Loucy (cell line): ENCODE data around the gene PSPC1.

Source experiments
- H2AFZ ChIP-seq: fragments of 200-600 bp; sonication (generic); 2 replicates; pipeline ENCODE4 v1.6.0; 2016; ENCODE audit warnings: antibody characterized with exemption, mild to moderate bottlenecking, low read length, moderate library complexity
- H3F3A ChIP-seq: fragments of 200-600 bp; 2 replicates; pipeline ENCODE4 v1.6.0; 2016; ENCODE audit warnings: antibody characterized with exemption, low read depth, mild to moderate bottlenecking
- H3K27me3 ChIP-seq: fragments of 200-600 bp; sonication (generic); 2 replicates; pipeline ENCODE4 v1.6.1; 2014; ENCODE audit warnings: low read length, mild to moderate bottlenecking; ENCODE audit not compliant: insufficient read depth, poor library complexity, severe bottlenecking
- H3K36me3 ChIP-seq: fragments of 200-600 bp; sonication (generic); 2 replicates; pipeline ENCODE4 v1.6.1; 2016; ENCODE audit warnings: low read length; ENCODE audit not compliant: insufficient read depth
- H3K4me1 ChIP-seq: fragments of 200-600 bp; sonication (generic); 2 replicates; pipeline ENCODE4 v1.5.1; 2014; ENCODE audit warnings: low read length, mild to moderate bottlenecking; ENCODE audit not compliant: insufficient read depth, poor library complexity, severe bottlenecking
- H3K4me2 ChIP-seq: fragments of 200-600 bp; sonication (generic); 2 replicates; pipeline ENCODE4 v1.6.0; 2014; ENCODE audit warnings: antibody characterized with exemption, low read length, low read depth, mild to moderate bottlenecking; ENCODE audit not compliant: poor library complexity, severe bottlenecking
- H3K4me3 ChIP-seq: fragments of 200-600 bp; sonication (generic); 2 replicates; pipeline ENCODE4 v1.5.1; 2014; ENCODE audit warnings: low read length, mild to moderate bottlenecking, mixed read lengths; ENCODE audit not compliant: poor library complexity, severe bottlenecking
- H3K79me2 ChIP-seq: fragments of 200-600 bp; sonication (generic); 2 replicates; pipeline ENCODE4 v1.6.1; 2014; ENCODE audit warnings: low read length; ENCODE audit not compliant: insufficient read depth
- H3K9ac ChIP-seq: fragments of 200-600 bp; sonication (generic); 2 replicates; pipeline ENCODE4 v1.6.0; 2014; ENCODE audit warnings: mild to moderate bottlenecking, low read depth, low read length, moderate library complexity; ENCODE audit not compliant: poor library complexity, severe bottlenecking
- H3K9me2 ChIP-seq: fragments of 200-600 bp; sonication (generic); replicated peaks from 2 replicates; pipeline ENCODE4 v1.6.1; 2016; ENCODE audit warnings: low read depth, low read length, mixed read lengths
- H3K9me3 ChIP-seq: fragments of 200-600 bp; sonication (generic); 2 replicates; pipeline ENCODE4 v1.6.1; 2014; ENCODE audit warnings: mild to moderate bottlenecking, antibody characterized with exemption, low read length, low read depth; ENCODE audit not compliant: insufficient read depth
- H4K20me1 ChIP-seq: fragments of 200-600 bp; sonication (generic); 2 replicates; pipeline ENCODE4 v1.6.0; 2014; ENCODE audit warnings: antibody characterized with exemption, low read length, mild to moderate bottlenecking; ENCODE audit not compliant: insufficient read depth, poor library complexity, severe bottlenecking
- EZH2phosphoT487 ChIP-seq: fragments of 200-600 bp; IDR thresholded peaks from 2 replicates; pipeline ENCODE4 v1.6.1; 2018; ENCODE audit warnings: antibody characterized with exemption, mild to moderate bottlenecking, moderate library complexity, borderline replicate concordance
- TF ChIP-seq, protein P1 (sequence below): fragments of 200-600 bp; sonication (generic); conservative IDR thresholded peaks from 2 replicates; pipeline ENCODE4 v1.5.1; 2014; ENCODE audit warnings: mild to moderate bottlenecking, antibody characterized with exemption, low read length

PSPC1 gene

DNA sequence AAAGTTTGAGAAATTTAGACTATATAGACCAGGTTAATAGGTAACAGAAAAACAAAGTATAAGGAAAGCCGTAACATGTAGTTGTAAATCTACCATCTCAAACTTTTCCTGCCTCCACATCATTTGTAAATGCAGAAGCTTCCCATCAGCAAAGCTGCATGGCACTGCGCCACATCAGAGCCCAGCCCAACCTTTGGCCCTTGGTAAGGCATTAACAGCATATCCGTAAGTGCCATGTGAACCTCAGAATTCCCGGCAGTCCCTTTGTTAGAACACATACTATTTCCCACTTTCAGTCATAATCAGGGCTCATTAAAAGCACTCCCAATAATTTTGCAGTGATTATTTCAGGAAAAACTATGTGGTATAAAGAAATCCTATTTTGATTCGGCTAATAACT, 97.7 kb downstream of the PSPC1 start:
- H3K4me2 ChIP-seq, result no peak overlapping the region
- H2AFZ ChIP-seq, result no peak overlapping the region
- H3K9ac ChIP-seq, result no peak overlapping the region
- peaks cover 8% of the 10 kb centered on the region for H4K20me1 ChIP-seq
- H3K9me3 ChIP-seq, result no peaks in the 10 kb centered on the region
- H3K36me3 ChIP-seq, result peaks cover 10% of the 10 kb centered on the region; the same call in 1 of the 2 replicates
- TF ChIP-seq, protein P1, sequence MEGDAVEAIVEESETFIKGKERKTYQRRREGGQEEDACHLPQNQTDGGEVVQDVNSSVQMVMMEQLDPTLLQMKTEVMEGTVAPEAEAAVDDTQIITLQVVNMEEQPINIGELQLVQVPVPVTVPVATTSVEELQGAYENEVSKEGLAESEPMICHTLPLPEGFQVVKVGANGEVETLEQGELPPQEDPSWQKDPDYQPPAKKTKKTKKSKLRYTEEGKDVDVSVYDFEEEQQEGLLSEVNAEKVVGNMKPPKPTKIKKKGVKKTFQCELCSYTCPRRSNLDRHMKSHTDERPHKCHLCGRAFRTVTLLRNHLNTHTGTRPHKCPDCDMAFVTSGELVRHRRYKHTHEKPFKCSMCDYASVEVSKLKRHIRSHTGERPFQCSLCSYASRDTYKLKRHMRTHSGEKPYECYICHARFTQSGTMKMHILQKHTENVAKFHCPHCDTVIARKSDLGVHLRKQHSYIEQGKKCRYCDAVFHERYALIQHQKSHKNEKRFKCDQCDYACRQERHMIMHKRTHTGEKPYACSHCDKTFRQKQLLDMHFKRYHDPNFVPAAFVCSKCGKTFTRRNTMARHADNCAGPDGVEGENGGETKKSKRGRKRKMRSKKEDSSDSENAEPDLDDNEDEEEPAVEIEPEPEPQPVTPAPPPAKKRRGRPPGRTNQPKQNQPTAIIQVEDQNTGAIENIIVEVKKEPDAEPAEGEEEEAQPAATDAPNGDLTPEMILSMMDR, result no peak
- TF ChIP-seq EZH2phosphoT487, result no peak
- no peak overlapping the region for H3K4me3 ChIP-seq
- H3K4me1 ChIP-seq, result no peaks in the 10 kb centered on the region
- no peaks in the 10 kb centered on the region for H3K27me3 ChIP-seq
- H3K79me2 ChIP-seq, result no peaks in the 10 kb centered on the region
- H3K9me2 ChIP-seq, result no peaks in the 10 kb centered on the region
- no peaks in the 10 kb centered on the region for H3F3A ChIP-seq

DNA sequence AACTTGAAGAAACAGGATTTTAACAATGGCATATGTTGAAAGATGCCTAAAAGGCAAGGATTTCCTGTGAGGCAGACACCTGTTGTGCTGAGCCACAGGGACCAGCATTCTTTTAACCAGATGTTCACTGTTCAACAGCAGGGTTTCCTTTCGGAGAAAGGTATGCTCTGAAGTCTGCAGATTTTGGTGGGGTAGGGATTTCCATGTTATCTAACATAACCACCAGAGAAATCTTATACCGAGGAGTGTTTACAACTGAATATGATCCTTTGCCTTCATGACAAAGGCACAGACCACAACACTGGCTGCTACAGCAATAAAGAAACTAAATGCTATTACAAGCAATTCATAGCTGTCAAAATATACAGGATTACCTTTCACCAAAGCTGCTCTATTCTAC, 101.2 kb downstream of the PSPC1 start:
- H3K4me3 ChIP-seq, result no peak overlapping the region
- peaks cover 16% of the 10 kb centered on the region; the same call in 1 of the 2 replicates for H3K36me3 ChIP-seq
- no peaks in the 10 kb centered on the region for H3K27me3 ChIP-seq
- peaks cover 8% of the 10 kb centered on the region for H4K20me1 ChIP-seq
- TF ChIP-seq, protein P1, result no peak
- TF ChIP-seq EZH2phosphoT487, result no peak
- H3F3A ChIP-seq, result no peaks in the 10 kb centered on the region
- H2AFZ ChIP-seq, result no peak overlapping the region
- no peaks in the 10 kb centered on the region for H3K9me2 ChIP-seq
- H3K9me3 ChIP-seq, result no peaks in the 10 kb centered on the region
- H3K9ac ChIP-seq, result no peak overlapping the region
- no peaks in the 10 kb centered on the region for H3K79me2 ChIP-seq
- H3K4me2 ChIP-seq, result no peak overlapping the region
- H3K4me1 ChIP-seq, result peaks cover 6% of the 10 kb centered on the region

DNA sequence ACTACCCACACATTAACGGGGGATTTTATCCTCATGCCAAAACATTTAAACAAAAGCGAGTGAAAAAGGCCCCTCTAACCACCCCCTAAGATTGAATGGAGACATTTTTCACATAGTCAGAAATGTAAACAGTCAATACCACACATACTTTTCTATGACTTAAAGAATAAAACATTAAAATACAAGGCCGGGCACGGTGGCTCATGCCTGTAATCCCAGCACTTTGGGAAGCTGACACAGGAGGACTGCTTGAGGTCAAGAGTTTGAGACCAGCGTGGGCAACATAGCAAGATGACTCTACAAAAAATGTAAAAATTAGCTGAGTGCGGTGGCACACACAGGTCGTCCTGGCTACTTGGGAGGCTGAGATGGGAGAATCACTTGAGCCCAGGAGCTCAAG, 102.0 kb downstream of the PSPC1 start:
- Histone ChIP-seq H3K9me3 (no peaks in the 10 kb centered on the region), H3K27me3 (no peaks in the 10 kb centered on the region), H3K9me2 (no peaks in the 10 kb centered on the region), H3K4me3 (no peak overlapping the region), H3K9ac (no peak overlapping the region), H3K79me2 (no peaks in the 10 kb centered on the region), H3F3A (no peaks in the 10 kb centered on the region), H3K4me1 (peaks cover 6% of the 10 kb centered on the region), H3K4me2 (no peak overlapping the region), H4K20me1 (peaks cover 8% of the 10 kb centered on the region), H3K36me3 (peaks cover 24% of the 10 kb centered on the region; the same call in 1 of the 2 replicates), H2AFZ (no peak overlapping the region)
- TF ChIP-seq, protein P1, result no peak
- no peak for TF ChIP-seq EZH2phosphoT487
